Hippocampal formation (tissue), 2 donors: ENCODE data around the gene STXBP4.

Experiments used
- DNase-seq, 2 donors: peaks; one replicate each; lab custom pipeline; 2025; lab: John Stamatoyannopoulos, UW

The STXBP4 gene

DNA sequence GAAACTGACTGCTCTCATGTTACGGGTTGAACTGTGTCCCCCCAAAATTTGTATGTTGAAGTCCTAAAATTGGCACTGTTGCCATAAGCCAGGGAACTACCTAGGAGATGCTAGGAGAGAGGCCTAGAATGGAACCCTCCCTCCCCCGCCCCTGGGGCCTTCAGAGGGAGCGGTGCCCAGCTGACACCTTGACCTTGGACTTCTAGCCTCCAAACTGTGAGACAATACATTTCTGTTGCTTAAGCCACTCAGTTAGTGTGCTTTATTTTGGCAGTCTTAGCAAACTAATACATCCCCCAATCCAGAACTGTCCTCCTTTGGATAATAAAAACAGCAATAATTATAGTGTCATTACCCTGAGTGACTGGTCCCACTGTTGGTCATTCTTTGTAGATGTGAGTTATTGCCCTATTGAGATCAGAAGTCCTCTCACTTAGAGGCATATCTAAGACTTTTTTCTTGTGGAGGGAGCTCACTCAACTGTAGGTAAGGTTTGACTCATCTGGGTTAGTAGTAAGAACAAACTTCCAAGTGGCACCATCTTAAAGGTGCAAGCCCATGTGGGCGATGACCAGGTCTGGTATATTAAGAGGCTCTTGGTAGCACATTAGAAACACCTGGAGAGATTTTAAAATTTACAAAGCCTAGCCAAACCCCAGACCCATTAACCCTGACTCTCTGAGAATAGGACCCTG, 203.2 kb downstream of the STXBP4 start:
- no peak for DNase-seq

DNA sequence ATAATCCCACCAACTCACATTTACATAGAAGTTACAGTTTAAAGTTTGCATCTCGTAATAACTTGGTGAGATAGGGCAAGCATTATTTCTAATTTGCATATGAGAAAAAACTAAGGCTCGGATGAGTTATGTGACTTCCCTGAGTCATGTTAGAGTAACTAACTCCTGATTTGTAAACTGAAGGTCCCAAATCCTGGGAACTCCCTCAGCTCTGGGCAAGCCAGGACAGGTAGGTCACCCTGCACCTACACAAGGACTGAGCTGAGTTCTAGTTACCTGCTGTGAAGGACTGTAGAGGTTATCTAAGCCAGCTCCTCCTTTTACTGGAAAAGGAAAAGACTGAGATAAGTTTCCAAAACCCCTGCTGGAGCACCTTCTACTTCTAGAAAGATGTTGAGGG, 204.0 kb downstream of the STXBP4 start:
- no peak for DNase-seq

DNA sequence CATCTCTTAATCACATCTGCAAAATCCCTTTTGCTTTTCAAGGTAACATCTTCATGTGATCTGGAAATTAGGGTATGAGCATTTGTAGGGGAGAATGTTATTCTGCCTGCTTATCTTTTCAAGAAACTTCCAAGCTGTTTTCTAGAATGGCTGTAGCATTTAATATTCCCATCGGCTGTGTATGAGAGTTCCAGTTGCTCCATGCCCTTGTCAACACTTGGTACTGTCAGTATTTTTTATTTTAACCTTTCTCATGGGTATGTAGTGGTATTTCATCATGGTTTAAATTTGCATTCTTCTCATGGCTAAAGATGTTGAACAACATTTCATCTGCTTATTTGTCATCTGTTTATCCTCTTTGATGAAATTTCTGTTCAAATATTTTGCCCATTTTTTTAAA, 205.6 kb downstream of the STXBP4 start:
- no peak for DNase-seq

DNA sequence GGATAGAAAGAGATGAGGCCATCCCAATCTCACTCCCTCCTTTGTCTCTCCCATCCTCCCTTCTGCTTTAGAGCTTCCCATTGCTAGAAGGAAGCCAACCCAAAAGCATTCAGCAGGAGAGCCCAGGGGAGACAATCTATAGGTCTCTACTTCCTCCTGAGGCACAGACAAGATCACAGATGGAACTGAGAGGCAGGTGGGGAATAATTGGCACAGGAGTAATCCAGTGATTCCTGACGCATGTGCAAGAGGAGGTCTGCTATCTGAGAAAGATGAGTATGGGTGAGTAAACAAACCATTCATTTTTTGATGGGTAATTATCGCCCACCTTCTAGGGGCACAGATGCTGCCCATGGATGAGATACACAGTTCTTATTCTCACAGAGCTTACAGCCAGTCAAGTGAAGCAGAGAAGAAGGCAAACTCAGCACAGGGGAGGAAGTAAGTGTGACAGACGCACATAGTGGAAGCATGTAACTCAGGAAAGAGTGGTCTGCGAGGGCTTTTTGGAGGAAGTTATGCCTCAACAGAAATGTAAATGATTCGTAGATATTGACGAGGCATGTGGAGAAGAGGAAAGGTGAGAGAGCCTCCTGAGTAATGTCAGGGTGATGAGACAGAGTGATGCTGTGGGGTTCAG, 207.3 kb downstream of the STXBP4 start:
- no peak for DNase-seq

DNA sequence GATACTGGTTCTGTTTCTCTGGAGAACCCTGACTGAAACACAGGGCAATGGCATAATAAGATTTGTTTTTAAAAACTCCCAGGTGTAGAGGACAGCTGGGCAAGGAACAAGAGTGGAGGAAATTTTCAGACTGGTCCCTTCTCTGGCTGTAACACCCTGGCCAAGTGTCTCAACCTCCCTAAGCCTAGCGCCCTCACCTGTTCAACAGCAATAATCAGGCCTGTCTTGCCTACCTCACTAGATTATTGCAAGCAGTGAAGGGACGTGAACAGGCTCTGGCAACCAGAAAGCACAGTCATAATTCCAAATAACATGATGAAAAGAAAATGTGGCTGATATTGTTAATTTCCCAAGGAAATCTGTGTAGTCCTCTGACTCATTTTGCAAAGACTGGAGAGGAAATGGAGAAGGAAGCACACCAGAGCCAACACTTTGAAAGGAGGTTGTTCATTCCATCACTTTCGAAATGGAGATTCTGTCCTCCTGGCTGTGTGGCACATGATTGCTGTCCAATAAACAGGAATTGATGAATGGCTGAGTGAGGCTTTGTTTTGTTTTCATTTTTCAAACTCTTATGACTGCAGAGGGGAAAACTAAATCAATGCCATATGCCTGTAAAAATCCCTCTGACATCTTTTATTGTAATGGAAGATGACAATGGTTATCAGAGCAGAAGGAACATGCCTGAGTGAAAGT, 208.7 kb downstream of the STXBP4 start:
- no peak for DNase-seq

DNA sequence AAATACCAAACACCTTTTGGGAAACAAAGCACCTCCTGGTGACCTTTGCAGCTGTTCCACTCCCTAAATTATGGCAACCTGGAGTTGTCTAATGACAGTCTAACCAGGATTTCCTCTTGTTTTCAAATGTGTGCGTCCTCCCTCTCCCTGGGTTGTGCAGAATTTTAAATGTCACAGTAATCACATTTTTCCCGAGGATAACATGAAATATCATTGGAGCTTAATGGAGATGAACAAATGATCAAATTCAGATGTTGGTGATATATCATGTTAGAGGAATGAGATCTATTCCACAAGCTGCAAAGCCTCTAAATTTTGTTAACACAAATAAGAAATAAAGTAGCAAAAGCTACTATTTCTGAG, 209.3 kb downstream of the STXBP4 start:
- no peak for DNase-seq

DNA sequence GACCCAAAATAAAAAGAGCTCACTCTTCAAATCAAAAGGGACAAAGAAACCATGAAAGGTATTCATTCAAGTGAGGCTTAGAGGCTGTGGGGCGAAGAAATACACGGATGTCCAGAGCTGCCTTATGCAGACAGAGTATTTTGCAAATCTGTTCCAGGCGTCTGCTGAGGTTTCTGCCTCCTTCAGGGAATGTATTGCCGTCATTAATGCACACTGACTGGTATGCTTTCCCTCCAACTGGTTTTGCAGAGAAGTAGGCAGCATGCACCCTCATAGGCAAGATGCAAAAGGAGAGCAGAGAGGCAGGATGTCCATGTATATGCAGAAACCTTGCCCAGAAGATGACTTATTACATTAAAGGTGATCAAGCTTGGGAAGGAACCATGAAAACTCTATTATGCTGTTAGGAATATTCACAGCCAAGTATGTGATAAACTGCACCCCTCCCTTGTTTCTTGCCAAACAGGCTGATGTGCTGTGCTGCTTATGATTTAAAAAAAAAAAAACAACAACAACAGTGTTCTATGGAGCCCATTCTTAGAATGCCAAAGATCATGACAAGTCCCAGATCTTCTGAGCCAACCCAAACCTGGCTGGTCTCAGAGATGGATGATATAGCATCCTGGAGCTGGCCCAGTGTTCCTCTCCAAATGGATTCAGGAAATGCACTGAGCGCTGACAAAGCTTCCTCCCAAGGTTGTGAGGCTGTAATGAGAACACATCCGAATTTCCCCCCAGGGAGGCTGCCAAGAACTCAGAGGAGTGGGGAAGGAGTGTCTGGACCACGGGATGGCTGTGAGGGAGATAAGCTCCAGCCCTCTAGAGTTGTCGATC, 218.6 kb downstream of the STXBP4 start:
- DNase-seq: no peak

DNA sequence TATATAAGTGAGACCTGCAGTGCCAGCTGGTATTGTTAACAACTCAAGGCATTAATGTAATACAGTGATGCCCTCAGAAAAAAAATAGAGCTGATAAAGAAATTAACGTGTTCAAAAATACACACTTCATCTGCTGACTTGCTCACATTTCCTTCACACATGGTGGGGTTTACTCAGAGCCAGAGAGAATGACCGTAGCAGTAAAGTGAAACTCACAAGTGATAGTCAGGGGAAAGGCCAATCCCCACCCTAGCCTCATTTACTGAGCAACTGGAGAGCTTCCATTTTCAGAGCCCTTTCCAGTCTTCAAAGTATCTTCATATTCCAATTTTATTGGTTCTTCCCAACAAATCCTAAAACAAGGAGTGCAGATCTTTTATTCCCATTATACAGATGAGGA, 222.2 kb downstream of the STXBP4 start:
- DNase-seq: no peak

DNA sequence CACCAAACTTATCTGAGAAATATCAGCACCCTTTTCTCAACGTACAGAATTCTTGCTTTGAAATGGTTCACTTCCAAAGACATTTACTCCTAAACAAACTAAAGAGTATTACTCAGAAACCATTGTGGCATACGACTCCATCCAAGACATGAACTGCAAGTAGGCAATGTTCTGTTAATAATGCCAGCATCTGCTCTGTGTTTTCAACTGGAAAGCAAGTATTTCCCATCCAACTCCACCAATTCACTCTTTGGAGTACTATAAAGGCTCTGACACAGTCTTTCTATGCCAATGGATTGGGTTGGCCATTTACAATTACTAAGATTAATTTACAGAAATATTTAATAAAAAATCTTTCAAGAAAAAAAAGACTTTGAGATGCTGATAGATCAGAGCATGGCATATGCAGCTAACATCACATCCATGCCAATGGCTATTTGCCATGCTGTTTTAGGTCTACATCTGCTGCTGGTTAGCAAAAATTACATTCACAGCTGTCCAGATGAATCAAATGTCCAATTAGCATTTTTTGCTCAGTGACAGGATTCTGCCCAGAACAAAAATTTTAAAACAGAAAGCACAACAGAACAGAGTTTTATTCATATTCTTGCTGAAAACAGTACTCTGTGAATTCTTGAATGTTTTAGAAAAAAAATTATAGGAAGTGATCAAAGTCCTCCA, 230.3 kb downstream of the STXBP4 start:
- no peak for DNase-seq

DNA sequence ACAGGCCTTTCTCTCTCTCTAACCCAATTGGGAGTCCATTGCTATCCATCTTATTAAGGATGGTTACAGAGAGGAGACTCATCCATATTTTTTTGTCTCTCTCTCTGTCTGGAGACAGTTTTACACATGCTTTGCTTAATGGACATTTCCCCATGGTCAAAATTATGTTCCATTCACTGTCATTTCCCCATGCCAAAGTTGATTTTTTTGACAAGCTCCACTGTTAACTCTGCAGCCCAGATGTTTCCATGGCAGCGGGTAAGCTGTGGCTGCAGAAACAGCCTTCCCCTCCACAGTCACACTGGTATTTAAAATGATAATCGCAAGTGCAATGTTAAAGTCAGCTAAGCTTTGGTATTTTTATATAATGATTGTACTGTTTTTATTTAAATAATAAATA, 232.3 kb downstream of the STXBP4 start:
- DNase-seq: no peak

DNA sequence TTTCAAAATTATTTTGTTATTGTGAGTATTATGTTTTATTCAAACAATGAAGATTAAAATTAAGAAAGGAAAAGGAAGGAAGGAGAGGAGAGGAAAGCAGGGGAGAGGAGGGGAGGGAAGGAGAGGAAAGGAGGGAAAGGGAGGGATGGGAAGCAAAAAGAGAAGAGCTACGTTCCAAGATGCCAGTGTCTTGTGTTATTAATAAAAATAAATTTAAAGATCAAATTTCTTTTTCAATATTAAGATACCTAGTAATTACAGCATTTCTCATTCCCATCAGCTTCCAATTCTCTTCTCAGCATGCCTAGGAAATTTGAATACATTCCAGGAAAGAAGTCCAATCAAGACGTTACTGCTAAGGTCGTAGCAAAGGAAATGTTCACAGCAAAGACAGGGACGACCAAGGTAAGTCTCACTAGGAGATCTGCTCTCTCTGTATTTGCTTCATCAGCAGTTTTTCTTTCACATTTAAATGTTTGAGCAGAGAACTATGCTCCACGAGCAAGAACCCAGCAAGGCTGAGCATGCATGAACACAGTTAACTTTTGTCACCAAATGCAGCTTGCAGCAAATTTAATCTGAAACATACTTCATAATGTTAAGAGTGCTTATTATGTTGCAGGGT, 232.9 kb downstream of the STXBP4 start:
- DNase-seq: no peak

DNA sequence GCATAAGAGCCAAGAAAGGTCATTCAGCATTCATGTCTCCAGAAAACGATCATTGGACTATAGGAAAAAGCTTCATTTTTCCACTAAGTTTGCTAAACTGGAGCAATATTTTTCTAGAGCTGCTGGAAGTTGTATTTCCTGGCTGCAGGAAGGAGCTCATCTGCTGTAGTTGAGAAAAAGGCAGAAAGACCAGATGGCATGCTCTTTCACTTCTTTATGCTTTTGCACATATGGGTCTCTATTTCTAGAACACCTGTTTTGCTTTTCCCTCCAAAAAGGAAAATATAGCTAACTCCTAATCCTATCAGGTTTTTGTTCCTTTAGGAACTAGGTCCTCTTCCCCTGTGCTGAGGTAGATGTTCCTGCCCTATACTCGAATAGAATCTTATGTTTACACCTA, 234.3 kb downstream of the STXBP4 start:
- peak in 1 of 2 donors; percentile 12 for DNase-seq

DNA sequence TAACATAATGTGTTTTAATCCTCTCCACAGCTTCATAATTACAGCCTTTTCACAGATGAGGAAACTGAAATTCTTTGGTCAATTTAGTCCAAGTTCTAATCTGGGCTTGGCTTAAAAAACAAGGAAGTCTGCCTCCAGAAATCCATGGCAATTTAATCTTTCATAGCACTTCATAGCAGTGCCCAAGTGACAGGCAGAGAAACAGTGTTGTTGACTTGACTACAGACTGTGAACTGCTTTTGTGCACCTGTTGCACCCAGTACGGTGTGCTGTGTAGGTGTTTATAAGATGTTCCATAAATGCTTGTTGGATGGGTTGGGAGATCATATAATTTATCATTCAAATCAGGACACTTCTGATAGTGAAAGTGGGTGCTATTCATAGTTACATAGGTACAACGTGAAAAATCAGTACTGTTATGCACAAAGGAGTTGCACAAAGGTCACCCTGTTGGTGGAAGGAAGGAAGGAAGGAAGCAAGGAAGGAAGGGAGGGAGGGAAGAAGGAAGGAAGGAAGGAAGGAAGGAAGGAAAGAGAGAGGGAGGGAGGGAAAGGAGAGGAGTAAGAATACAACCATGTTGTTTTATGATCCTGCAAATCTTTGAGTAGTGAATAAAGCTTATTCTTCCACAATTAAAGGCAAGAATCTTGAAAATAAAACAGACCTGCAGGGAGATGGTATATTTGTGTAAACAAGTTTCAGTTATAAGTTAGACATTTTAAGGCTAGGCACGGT, 239.7 kb downstream of the STXBP4 start:
- no peak for DNase-seq

DNA sequence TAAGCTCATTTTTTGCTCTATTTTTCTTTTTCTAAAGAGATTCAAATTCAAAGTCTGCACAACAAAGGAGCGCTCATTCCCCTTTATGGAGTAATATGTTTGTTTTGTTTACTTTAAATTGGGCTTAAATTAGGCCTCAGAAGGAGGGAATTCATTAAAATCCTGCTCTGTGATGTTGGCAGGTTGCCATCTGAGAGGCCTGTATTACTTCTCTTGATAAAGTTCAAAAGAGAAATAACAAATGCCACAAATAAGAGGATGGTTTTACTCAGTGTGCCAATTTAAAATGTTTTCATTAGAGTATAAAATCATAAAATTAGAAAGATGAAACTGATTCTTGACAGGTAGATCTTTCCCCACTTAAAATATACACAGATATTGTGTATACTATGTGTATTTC, 241.7 kb downstream of the STXBP4 start:
- no peak for DNase-seq

DNA sequence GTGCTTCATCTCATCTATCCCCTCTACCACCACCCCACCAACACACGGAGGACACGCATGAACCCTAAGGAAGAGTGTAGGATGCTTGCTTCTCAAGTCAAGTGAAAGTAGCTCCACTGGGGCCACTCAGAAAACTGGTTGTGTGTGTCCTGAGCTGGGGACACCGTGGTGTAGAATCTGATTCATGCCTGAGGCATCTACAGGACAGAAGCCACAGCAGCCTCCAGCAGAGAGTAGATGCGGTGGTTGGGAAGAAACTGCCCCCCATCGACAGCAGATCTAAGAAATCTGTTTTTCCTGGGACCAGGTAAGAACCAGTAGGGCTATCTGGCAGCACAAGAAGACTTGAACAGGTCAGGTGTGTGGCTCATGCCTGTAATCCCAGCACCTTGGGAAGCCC, 244.3 kb downstream of the STXBP4 start:
- no peak for DNase-seq

DNA sequence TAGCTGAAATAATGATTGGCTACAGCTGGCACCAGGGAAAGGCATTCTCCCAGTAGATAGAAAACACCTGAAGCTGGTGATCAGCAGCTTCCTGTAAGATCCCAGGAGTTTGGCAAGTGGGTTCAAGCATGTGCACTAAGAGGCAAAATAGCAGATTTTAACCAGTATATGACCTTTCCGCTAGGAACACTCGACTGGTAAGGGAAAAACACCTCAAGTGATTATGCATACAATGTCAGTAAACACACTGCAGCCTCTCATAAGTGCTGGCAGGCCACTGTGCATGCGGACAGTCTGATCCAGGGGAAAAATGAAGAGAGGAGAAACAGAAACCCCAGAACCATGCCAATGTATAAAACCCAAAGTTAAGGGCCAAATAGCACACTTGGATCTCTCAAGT, 247.1 kb downstream of the STXBP4 start:
- DNase-seq: no peak

DNA sequence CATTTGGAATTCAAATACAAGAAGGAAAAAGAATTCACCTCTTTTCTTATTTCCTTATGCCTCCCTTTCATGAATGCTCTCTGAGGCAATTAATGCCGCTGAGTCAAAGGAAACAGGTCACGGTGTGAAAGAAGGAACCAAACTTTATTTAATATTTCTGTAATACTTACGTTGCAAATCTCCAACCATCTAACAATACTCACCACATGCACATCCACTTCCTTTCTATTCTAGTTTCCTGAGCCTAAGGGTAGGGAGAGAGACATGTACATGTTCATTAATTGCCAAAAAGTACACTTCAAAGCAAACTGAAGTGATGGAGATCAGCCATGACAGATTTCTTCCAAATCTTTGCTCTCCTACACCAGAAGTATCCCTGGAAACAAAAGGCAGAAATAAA, 248.3 kb downstream of the STXBP4 start:
- no peak for DNase-seq

DNA sequence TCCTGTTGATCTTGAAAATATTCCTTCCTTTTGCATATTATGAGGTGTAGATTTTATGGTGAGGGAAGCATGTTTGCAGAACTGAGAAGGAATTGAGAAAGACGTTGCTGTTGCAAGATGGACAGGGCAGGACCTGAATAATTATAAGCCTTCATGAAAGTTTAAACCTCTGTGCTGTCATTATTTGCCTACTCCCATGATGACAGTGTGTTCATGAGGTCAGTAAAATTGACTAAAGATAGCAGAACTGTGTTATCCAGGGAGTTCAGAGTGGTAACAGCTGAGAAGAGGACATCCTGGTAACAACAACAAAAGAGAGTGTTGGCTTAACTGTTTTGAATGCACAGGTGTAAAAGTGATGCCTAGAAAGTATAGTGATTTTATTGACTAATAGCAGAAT, 250.9 kb downstream of the STXBP4 start:
- DNase-seq: no peak

DNA sequence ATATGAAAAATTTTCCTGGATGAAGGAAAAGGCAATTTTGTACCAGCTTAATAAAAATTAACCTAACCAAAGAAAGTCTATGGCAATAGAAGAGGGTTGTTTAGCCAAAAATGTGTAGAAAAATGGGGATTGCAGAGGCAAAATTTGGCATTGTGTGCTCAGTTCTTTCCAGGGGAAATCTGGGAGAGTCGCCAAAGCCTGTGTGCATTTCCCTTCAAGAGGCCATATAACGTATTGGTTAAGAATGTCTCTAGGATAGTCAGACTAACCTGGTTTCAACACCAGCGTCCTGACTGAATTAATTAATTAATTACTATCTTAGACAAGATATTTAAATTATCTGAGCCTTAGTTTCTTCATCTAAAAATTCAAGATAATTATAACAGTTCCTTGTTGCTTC, 251.4 kb downstream of the STXBP4 start:
- DNase-seq: no peak
